ENCODE measurements around the gene TAOK2.

The TAOK2 gene

GRCh38 chr16:30032083-30032819 lies 58.6 kb downstream of the TAOK2 start (continued):
- TF ChIP-seq PRDM2 (tag by site-specific recombination; IDR thresholded peaks at IDR 0.05; ENCODE audit: borderline replicate concordance) = no peak

- H3K36me3 ChIP-seq (ENCODE audit: control insufficient read depth in 2 of 2, insufficient read depth in 1 of 2, low read length in 2 of 2) = no peaks in the 10 kb centered on the region
- ChIA-PET POLR2A (no interaction called here), CTCF (interaction anchor here (0.7 to 2.1 kb wide), 16 partner anchors 8 to 907 kb away, joined by 3 to 11 read pairs (median 4); partner anchors contain the start of genes C16orf92, HIRIP3, INO80E and PAGR1)
- no peaks in the 10 kb centered on the region for H3K4me1 ChIP-seq (ENCODE audit: control insufficient read depth, insufficient read depth, low read length)
- H3K4me3 ChIP-seq (ENCODE audit: low read depth, low read length) = no peak overlapping the region
- H3K9me3 ChIP-seq (ENCODE audit: control insufficient read depth, insufficient read depth, low read depth, low read length) = no peaks in the 10 kb centered on the region
- no peak overlapping the region for H3K27ac ChIP-seq (ENCODE audit: extremely low read depth, low read depth, low read length)
- TF ChIP-seq ZNF37A (tag by site-specific recombination; IDR thresholded peaks at IDR 0.05) (no peak), ZNF366 (tag by site-specific recombination; conservative IDR thresholded peaks at IDR 0.05) (no peak), ZSCAN30 (tag by site-specific recombination; IDR thresholded peaks at IDR 0.05) (no peak), AEBP2 (tag by site-specific recombination; IDR thresholded peaks at IDR 0.05; ENCODE audit: borderline replicate concordance) (no peak), ZBTB20 (tag by site-specific recombination; IDR thresholded peaks at IDR 0.05) (no peak), ZFP69B (tag by site-specific recombination; IDR thresholded peaks at IDR 0.05) (no peak), GFI1B (tag by site-specific recombination; IDR thresholded peaks at IDR 0.05) (no peak), ZSCAN5A (tag by site-specific recombination; IDR thresholded peaks at IDR 0.05) (no peak), MZF1 (tag by site-specific recombination; IDR thresholded peaks at IDR 0.05; ENCODE audit: borderline replicate concordance) (no peak), ZNF660 (tag by site-specific recombination; IDR thresholded peaks at IDR 0.05) (no peak), ZNF776 (tag by site-specific recombination; IDR thresholded peaks at IDR 0.05; ENCODE audit: borderline replicate concordance) (no peak), ZSCAN16 (tag by site-specific recombination; IDR thresholded peaks at IDR 0.05) (no peak), ZNF138 (tag by site-specific recombination; IDR thresholded peaks at IDR 0.05; ENCODE audit: borderline replicate concordance) (no peak), PRDM10 (tag by site-specific recombination; IDR thresholded peaks at IDR 0.05) (no peak), ZNF580 (tag by site-specific recombination; IDR thresholded peaks at IDR 0.05) (no peak), ZNF18 (tag by site-specific recombination; IDR thresholded peaks at IDR 0.05) (no peak), ZXDB (tag by site-specific recombination; IDR thresholded peaks at IDR 0.05) (no peak), ZNF555 (tag by site-specific recombination; conservative IDR thresholded peaks at IDR 0.05) (no peak), IKZF3 (tag by site-specific recombination; IDR thresholded peaks at IDR 0.05) (no peak)
Measured at GRCh38 chr16:30033270-30033669, 59.6 kb downstream of the TAOK2 start.

All from HEK293 (cell line).